Effector memory CD4-positive, alpha-beta T cell (primary cell): ENCODE data around the gene NCK1.

Source experiments
- DNase-seq, 3 donors: peaks; one replicate each; pipeline ENCODE4 v3.0.0-alpha.2; 2020
- H3K27ac ChIP-seq: 2 replicates; pipeline ENCODE4 v1.7.0; 2013; ENCODE audit warnings: mild to moderate bottlenecking, low read length, moderate library complexity; ENCODE audit not compliant: insufficient read depth, poor library complexity, severe bottlenecking
- H3K27me3 ChIP-seq: replicated peaks from 2 replicates; pipeline ENCODE4 v1.7.0; 2013; ENCODE audit warnings: mild to moderate bottlenecking, low read length; ENCODE audit not compliant: insufficient read depth, control insufficient read depth, poor library complexity, severe bottlenecking
- H3K36me3 ChIP-seq: 2 replicates; pipeline ENCODE4 v1.7.0; 2013; ENCODE audit warnings: mild to moderate bottlenecking, low read length, moderate library complexity; ENCODE audit not compliant: control insufficient read depth, insufficient read depth
- H3K4me1 ChIP-seq: 2 replicates; pipeline ENCODE4 v1.7.0; 2013; ENCODE audit warnings: low read length, mild to moderate bottlenecking; ENCODE audit not compliant: control insufficient read depth, insufficient read depth, poor library complexity, severe bottlenecking
- H3K4me3 ChIP-seq: 2 replicates; pipeline ENCODE4 v1.7.0; 2013; ENCODE audit warnings: low read length, low read depth, mild to moderate bottlenecking; ENCODE audit not compliant: insufficient read depth, poor library complexity, severe bottlenecking
- H3K9me3 ChIP-seq: 2 replicates; pipeline ENCODE4 v1.7.0; 2013; ENCODE audit warnings: mild to moderate bottlenecking, low read length, moderate library complexity; ENCODE audit not compliant: control insufficient read depth

NCK1 gene

GRCh38 chr3:136925425-136926190 lies 63.6 kb downstream of the NCK1 start:
- peaks cover 4% of the 10 kb centered on the region for H3K4me1 ChIP-seq
- H3K27ac ChIP-seq, result no peak overlapping the region
- H3K36me3 ChIP-seq, result peaks cover 3% of the 10 kb centered on the region
- no peaks in the 10 kb centered on the region for H3K27me3 ChIP-seq
- DNase-seq, result no peak
- no peaks in the 10 kb centered on the region for H3K9me3 ChIP-seq
- no peak overlapping the region for H3K4me3 ChIP-seq

- Histone ChIP-seq H3K27ac (no peak overlapping the region), H3K36me3 (peaks cover 3% of the 10 kb centered on the region), H3K4me3 (no peak overlapping the region), H3K27me3 (no peaks in the 10 kb centered on the region), H3K9me3 (no peaks in the 10 kb centered on the region), H3K4me1 (peaks cover 9% of the 10 kb centered on the region)
- no peak for DNase-seq
These were observed 66.2 kb downstream of the NCK1 start for GRCh38 chr3:136928240-136928639.

- Histone ChIP-seq H3K4me1 (peaks cover 9% of the 10 kb centered on the region), H3K36me3 (peaks cover 3% of the 10 kb centered on the region), H3K4me3 (no peak overlapping the region), H3K27me3 (no peaks in the 10 kb centered on the region), H3K27ac (no peak overlapping the region), H3K9me3 (no peaks in the 10 kb centered on the region)
- no peak for DNase-seq
These were observed 68.1 kb downstream of the NCK1 start for GRCh38 chr3:136929977-136930670.

GRCh38 chr3:136931606-136932005 lies 69.6 kb downstream of the NCK1 start:
- Histone ChIP-seq H3K9me3 (no peaks in the 10 kb centered on the region), H3K27ac (no peak overlapping the region), H3K4me3 (no peak overlapping the region), H3K36me3 (peaks cover 3% of the 10 kb centered on the region), H3K4me1 (peaks cover 9% of the 10 kb centered on the region), H3K27me3 (no peaks in the 10 kb centered on the region)
- no peak for DNase-seq

GRCh38 chr3:136932523-136932922 lies 70.5 kb downstream of the NCK1 start:
- DNase-seq, result no peak
- H3K27me3 ChIP-seq, result no peaks in the 10 kb centered on the region
- H3K36me3 ChIP-seq, result peaks cover 3% of the 10 kb centered on the region
- peak overlapping the region; percentile 7 for H3K27ac ChIP-seq
- H3K4me3 ChIP-seq, result no peak overlapping the region
- peaks cover 9% of the 10 kb centered on the region for H3K4me1 ChIP-seq
- no peaks in the 10 kb centered on the region for H3K9me3 ChIP-seq

- Histone ChIP-seq H3K36me3 (peaks cover 3% of the 10 kb centered on the region), H3K4me1 (peaks cover 9% of the 10 kb centered on the region), H3K4me3 (no peak overlapping the region), H3K27me3 (no peaks in the 10 kb centered on the region), H3K27ac (peak overlapping the region; percentile 7), H3K9me3 (no peaks in the 10 kb centered on the region)
- no peak for DNase-seq
These were observed 71.2 kb downstream of the NCK1 start for GRCh38 chr3:136932978-136933772.

- Histone ChIP-seq H3K27ac (no peak overlapping the region), H3K4me3 (no peak overlapping the region), H3K4me1 (peaks cover 5% of the 10 kb centered on the region), H3K36me3 (no peaks in the 10 kb centered on the region), H3K27me3 (no peaks in the 10 kb centered on the region), H3K9me3 (no peaks in the 10 kb centered on the region)
- no peak for DNase-seq
These were observed 75.2 kb downstream of the NCK1 start for GRCh38 chr3:136937175-136937574.

GRCh38 chr3:136937851-136938250 lies 75.8 kb downstream of the NCK1 start:
- peaks cover 4% of the 10 kb centered on the region for H3K4me1 ChIP-seq
- H3K36me3 ChIP-seq, result no peaks in the 10 kb centered on the region
- no peaks in the 10 kb centered on the region for H3K27me3 ChIP-seq
- DNase-seq, result no peak
- no peaks in the 10 kb centered on the region for H3K9me3 ChIP-seq
- no peak overlapping the region for H3K27ac ChIP-seq
- no peak overlapping the region for H3K4me3 ChIP-seq

- H3K27ac ChIP-seq, result no peak overlapping the region
- no peak for DNase-seq
These were observed 76.3 kb downstream of the NCK1 start for GRCh38 chr3:136938334-136938733.

GRCh38 chr3:136939489-136939888 lies 77.5 kb downstream of the NCK1 start:
- Histone ChIP-seq H3K4me3 (no peak overlapping the region), H3K27ac (no peak overlapping the region), H3K9me3 (no peaks in the 10 kb centered on the region)

More at GRCh38 chr3:136938334-136938733, 76.3 kb downstream of the NCK1 start:
- H3K36me3 ChIP-seq, result no peaks in the 10 kb centered on the region
- peaks cover 4% of the 10 kb centered on the region for H3K4me1 ChIP-seq
- no peak overlapping the region for H3K4me3 ChIP-seq
- H3K27me3 ChIP-seq, result no peaks in the 10 kb centered on the region
- H3K9me3 ChIP-seq, result no peaks in the 10 kb centered on the region

More at GRCh38 chr3:136939489-136939888, 77.5 kb downstream of the NCK1 start:
- peaks cover 4% of the 10 kb centered on the region for H3K4me1 ChIP-seq
- no peak for DNase-seq
- no peaks in the 10 kb centered on the region for H3K27me3 ChIP-seq
- no peaks in the 10 kb centered on the region for H3K36me3 ChIP-seq
